Activated CD8-positive, alpha-beta memory T cell treated with anti-CD3 and anti-CD28 coated beads, Interleukin-2, amount 50 U/mL, for 48 hours (primary cell): ENCODE measurements around the gene HDAC11.
"Not testable (repeated sequence)": the region's sequence is repeated elsewhere in the genome, so short reads cannot be mapped to it uniquely, and the experiment has no call there.

ENCODE experiments used
- DNase-seq: peaks from one replicate; pipeline ENCODE4 v3.0.0-alpha.2; 2020

The HDAC11 gene

GRCh38 chr3:13493867-13494441 is 13.8 kb downstream of the HDAC11 start:
- DNase-seq = no peak

- DNase-seq = no peak
Measured at GRCh38 chr3:13494463-13495350, 14.6 kb downstream of the HDAC11 start.

GRCh38 chr3:13495351-13495813 is 15.3 kb downstream of the HDAC11 start:
- DNase-seq = no peak

- DNase-seq = peak; percentile 80
Measured at GRCh38 chr3:13495921-13496723, 16.0 kb downstream of the HDAC11 start.

- no peak for DNase-seq
Measured at GRCh38 chr3:13496879-13497278, 16.8 kb downstream of the HDAC11 start.

GRCh38 chr3:13497386-13497785 is 17.3 kb downstream of the HDAC11 start:
- DNase-seq = no peak

- no peak for DNase-seq
Measured at GRCh38 chr3:13498354-13499060, 18.4 kb downstream of the HDAC11 start.

- not testable (repeated sequence) for DNase-seq
Measured at GRCh38 chr3:13499246-13499645, 19.1 kb downstream of the HDAC11 start.

- no peak for DNase-seq
Measured at GRCh38 chr3:13500133-13500885, 20.2 kb downstream of the HDAC11 start.

- no peak for DNase-seq
Measured at GRCh38 chr3:13501056-13501455, 20.9 kb downstream of the HDAC11 start.

- no peak for DNase-seq
Measured at GRCh38 chr3:13501521-13501920, 21.4 kb downstream of the HDAC11 start.

GRCh38 chr3:13501958-13502790 is 22.1 kb downstream of the HDAC11 start:
- no peak for DNase-seq

- no peak for DNase-seq
Measured at GRCh38 chr3:13502791-13503060, 22.6 kb downstream of the HDAC11 start.

GRCh38 chr3:13504161-13504831 is 24.2 kb downstream of the HDAC11 start:
- no peak for DNase-seq

GRCh38 chr3:13505147-13506130 is 25.3 kb downstream of the HDAC11 start:
- no peak for DNase-seq

GRCh38 chr3:13506239-13506638 is 26.1 kb downstream of the HDAC11 start:
- DNase-seq = no peak

GRCh38 chr3:13506680-13507079 is 26.6 kb downstream of the HDAC11 start:
- DNase-seq = no peak

- DNase-seq = no peak
Measured at GRCh38 chr3:13507247-13507569, 27.1 kb downstream of the HDAC11 start.

GRCh38 chr3:13507570-13508339 is 27.6 kb downstream of the HDAC11 start:
- no peak for DNase-seq
